Kidney tubule cell (primary cell): ENCODE data around the gene INHBB.
"Not testable (repeated sequence)": the region's sequence is repeated elsewhere in the genome, so short reads cannot be mapped to it uniquely, and the experiment has no call there.

Experiments
- DNase-seq: peaks from one replicate; pipeline ENCODE4 v3.0.0-alpha.2; 2018; ENCODE audit warnings: low spot score

Gene INHBB

GRCh38 chr2:120381661-120382060 lies 35.7 kb downstream of the INHBB start:
- DNase-seq = no peak

DNA sequence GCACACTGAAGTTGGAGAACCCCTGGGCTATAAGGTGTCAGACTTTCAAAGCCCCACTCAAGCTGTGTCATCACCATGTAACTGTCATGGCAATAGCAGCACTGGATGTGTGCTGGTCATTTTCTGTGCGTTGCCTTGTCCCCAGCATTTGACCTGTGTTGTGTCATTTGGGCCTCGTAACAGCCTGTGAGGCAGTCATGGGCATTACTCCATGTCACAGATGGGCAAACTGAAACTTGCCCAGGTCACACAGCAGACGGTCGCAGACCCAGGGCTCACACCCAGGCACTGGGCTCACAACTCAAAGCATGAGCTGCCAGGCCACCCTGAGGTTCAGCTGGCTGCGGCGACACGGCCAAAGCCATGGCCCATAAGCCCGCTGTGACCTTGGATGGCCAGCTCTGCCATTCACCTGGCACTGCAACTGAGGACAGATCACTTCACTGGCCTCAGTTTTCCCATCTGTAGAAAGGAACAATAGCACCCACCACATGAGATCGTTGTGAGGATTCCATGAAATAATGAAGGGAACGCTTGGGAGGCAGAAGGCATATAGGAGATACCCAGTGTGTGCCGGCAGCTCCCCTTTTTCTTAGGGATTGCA lies 36.7 kb downstream of the INHBB start:
- DNase-seq = no peak

- DNase-seq = no peak
Observed at GRCh38 chr2:120383191-120383590, 37.3 kb downstream of the INHBB start.

GRCh38 chr2:120383631-120384340 lies 37.9 kb downstream of the INHBB start:
- no peak for DNase-seq

- no peak for DNase-seq
Observed at GRCh38 chr2:120384486-120385354, 38.8 kb downstream of the INHBB start.

DNA sequence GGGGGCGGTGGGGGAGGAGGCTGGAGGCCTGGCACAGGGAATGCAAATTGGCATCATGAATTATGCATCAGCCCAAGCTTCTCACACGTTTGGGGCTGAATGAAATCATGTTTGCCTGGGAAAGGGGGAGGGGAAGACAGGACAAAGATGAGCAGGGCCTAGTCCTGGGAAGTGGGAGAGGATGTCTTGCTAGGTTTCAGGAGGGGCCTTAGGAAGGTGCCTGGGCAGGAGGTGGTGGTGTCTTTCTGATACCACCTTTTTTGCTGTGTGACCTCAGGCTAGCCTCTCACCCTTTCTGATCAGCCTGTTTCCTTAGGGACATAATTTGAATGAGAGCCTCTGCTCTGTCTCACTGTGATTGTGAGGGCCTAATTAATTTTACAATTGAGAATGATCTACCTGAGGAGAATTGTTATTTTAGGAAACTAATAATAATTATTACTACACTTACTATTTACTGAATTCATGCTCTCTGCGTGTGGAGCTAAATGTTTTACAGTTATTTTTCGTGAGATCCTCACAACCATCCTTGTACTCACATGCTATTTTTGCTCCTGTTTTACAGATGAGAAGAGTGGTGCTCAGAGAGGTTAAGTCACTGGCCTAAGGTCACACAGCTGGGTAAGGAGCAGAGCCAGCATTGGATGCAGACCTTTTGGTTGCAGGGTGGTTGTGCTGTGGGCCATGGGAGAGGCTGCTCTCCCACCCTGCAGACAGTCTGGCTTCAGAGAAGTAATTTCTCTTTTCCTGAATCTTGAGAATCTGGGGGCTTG lies 39.6 kb downstream of the INHBB start:
- DNase-seq = no peak

DNA sequence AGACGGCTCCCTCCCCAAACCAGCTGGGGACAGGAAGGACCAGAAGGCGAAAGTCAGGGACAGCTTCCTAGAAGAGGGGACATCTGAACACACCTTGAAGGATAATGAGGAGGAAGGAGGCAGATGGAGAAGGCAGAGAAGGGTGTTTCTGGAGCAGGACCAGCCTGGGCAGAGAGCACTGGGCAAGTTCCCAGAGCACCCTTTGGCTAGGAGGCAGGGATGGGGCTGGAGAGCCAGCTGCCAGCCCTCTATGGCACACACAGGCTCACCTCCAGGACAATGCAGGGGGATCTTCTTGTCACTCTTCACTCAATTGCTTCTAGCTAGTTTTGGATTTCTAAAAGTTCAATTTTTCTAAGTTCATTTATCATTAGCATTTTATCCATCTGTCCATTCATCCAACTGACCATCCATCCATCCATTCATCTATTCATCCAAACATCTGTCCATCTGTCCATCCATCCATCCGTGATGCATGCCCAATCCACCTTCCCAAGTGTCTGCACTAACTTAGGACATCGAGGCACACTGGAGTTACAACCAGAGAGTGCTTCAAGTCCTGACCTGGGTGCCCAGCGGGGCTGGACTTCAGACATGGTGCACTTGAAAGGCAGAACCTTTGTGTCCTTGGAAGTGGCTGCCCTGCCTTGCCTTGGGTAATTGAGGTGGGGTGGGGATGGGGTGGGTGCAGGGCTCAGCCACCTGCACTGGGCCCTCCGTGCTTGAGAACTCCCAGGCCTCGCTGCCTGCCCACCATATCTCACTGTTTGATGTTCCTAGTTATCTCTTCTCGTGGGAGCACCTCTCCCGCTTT lies 42.5 kb downstream of the INHBB start:
- DNase-seq = no peak

DNA sequence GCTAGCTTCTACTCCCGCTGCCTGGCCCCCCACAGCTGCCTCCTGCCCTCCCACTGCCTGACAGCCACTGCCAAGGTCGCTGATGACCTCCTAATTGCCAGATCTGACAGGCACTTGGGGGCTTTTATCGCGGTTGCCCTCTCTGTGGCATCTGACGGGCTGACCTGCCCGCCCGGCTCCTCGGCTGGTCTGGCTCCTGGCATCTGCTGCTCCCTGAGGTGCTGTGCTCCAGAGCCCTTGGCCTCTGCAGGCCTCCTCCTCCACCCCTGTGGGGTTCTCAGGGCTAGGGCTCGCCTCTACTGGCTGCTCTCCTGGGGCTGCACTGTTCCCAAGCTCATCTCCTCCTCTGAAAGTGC lies 43.1 kb downstream of the INHBB start:
- DNase-seq = no peak

- no peak for DNase-seq
Observed at GRCh38 chr2:120390381-120391055, 44.6 kb downstream of the INHBB start.

DNA sequence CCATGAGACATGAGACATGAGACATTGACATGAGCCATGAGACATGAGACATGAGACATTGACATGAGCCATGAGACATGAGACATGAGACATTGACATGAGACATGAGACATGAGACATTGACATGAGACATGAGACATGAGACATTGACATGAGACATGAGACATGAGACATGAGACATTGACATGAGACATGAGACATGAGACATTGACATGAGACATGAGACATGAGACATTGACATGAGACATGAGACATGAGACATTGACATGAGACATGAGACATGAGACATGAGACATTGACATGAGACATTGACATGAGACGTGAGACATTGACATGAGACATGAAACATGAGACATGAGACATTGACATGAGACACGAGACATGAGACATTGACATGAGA lies 45.4 kb downstream of the INHBB start:
- not testable (repeated sequence) for DNase-seq

DNA sequence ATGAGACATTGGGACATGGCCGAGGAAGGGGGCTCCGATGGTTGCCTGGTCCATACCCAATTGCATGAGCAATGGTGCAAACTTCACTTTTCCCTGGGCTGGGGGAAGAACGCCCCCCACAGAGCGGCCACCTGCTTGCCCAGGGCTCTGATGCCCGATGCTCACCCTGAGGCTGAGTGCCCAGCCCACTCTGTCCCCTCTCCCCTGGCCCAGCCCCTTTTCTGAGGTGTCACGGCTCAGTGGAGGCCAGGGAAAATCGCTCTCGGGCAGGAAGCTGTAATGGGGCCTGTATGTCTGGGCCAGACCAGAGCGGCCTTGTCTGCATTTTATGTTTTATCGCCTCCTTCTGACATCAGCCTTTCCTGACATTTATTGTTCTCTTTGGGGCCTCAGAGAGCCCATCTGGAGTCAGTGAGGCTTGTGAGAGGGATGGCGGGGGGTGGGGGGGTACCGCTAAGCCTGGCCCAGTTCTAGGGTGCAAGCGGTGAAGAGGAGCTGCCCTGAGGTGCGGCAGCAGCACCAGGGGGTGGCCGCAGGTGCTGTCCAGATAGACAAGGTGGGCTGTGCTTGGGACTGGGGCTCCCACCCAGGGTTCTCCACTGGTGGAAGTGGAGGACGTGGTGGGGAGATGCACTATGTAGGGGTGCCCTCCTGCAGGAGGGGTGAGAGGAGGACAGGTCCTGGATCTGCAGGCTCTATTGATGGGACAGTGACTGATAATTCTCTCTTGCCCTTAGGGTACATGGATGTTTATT lies 46.2 kb downstream of the INHBB start:
- no peak for DNase-seq

DNA sequence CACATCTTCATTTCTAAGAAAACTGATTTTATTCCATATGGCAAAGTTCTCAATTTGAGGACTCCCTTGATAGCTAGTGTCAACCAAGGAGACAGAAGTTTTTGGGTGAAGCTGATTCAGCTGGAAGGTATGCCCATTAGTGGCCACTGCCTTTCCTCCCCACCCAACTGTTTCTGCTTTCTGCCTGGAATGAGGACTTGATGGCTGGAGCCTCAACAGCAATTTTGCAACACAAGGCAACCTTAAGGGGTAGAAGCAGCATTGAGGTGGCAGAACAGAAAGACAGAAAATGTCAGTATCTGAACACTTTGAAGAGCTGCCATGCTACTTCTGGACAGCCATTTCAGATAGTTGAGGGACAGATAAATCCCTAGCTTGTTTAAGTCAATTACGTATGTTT lies 47.0 kb downstream of the INHBB start:
- no peak for DNase-seq

- DNase-seq = no peak
Observed at GRCh38 chr2:120393456-120393855, 47.5 kb downstream of the INHBB start.

DNA sequence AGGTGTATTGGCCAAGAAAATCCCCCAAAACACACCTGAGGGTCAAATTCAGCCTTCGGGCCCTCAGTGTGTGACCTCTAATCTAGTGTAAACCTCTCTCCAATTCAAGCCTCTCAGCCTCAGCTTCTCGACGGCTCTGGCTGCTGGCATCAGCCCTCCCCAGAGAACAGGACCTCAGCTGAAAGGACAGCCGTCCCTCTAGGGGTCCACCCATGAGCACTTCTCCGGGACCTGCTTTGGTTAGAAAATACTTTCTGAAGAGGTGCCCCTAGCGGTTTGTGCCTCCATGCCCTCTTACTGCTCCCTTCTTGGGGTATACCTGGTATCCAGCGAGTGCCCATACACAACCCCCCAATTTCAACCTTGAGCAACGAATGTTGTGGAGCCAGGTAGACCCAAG lies 48.8 kb downstream of the INHBB start:
- no peak for DNase-seq

DNA sequence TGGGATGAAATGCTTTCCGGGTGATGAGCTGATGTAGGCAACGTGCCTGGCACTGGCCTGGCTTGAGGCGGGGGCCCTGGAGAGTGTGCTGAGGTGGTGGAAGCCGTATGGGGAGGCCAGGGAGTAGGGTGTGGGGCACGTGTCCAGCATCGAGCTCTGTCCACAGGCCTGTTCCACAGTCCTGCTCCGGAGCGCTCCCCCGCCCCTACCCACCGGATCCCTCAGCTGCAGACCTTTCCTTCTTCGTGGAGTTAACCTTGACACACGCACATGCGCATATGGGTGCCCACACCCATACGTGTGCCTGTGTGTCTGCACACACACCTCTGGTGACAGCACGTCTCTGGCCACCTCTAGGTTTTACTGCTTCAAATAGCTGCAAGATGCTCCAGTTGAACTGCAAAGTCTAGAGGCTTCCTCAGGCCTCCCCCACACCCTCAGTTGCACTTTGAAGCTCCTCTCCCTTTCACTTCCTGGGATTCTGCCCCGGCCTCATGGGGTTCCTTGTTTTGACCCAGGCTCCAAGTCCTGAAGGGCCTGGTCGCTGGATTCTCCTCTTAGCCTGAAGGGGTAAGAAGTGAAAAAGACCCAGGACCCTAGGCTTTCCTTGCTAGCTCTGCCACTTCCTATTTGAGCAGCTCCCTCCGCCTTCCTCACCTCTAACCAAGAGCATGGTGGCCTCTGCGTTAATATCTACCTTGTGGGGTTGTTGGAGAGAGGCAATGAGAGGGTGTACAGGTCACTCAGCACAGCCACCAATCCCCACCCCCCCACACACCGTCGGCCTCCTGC lies 49.5 kb downstream of the INHBB start:
- DNase-seq = no peak

GRCh38 chr2:120396013-120396860 lies 50.3 kb downstream of the INHBB start:
- DNase-seq = peak; percentile 52

DNA sequence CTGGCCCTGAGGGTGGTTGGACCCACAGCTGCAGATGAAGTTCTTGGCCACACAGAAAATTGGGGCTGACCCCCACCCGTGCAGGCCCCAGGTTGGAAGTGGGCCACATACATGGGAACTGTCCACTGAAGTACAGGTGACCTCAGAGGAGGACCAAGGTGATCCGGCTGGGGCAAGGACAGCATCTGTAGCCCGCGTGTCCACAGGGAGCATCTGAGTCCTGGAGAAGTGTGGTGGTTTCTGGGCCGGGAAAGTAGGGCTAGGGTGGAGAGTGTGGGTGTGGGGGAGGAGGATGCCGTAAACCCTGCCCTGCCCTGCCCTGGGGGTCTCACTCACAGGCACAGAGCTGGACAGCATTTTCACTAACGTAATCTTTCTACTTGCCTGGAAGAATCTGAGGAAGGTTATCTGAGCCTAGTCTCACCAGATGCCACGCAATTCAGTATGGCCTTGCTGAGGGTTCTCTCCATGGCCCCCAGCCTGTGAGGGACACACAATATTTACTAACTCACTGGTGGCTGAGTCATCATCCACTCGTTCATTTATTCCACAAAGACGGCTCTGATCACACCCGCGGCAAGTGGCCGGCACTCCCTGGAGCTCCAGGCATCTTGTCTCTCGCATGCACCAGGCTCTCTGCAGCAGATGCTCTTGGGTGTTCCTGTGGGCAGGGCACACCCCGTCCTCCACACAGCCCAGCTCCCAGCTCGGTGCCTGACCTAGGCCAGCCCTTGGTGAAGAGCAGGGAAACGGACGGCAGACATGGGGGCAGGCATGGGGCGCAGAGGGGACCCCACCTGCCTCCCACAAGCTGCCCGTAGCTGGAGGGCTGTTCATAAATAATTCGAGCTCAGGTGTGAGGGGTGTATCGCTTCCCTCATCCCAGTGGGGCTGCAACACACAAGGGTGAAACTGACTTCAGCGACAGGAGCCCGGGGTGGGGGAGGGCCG lies 51.2 kb downstream of the INHBB start:
- DNase-seq = peak; percentile 54
